Activated T-cell treated with anti-CD3 and anti-CD28 coated beads for 1 hour (primary cell): ENCODE results near the gene XXYLT1.
"Not testable (repeated sequence)": the region's sequence is repeated elsewhere in the genome, so short reads cannot be mapped to it uniquely, and the experiment has no call there.

Experiments
- DNase-seq: peaks from one replicate; pipeline ENCODE4 v3.0.0-alpha.2; 2020; ENCODE audit warnings: low read depth

The XXYLT1 gene

DNA sequence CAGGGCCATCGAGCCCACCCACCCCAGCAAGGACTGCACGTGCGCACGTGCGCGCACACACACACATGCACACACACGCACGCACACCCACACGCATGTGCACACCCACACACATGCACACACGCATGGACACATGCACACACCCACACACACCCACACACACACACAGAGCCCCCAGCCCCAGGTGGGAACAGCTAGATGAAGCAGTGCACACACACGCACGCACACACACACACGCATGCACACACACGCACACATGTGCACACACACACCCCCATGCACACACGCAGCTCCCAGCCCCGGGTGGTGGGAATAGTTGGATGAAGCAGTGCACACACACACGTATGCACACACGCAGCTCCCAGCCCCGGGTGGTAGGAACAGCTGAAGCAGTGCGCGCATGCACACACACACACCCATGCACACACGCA, 158.6 kb downstream of the XXYLT1 start:
- no peak for DNase-seq

DNA sequence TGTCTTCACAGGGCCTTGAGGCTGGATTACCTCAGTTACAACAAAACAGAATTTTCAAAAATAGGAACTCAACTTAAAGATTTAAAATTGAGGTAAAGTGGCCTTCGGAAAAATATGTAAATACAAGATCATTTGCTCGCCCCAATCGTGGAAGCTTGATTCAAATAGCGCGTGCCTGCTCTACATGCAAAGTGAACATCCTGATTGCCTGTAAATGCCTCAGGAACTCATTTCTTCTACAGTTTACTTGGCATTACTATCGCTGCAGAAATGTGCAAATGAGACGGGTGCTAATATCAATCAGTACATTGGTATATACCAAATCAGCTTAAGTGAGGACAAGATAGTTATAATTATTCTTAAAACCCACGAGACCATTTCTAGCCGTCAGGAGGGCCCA, 159.2 kb downstream of the XXYLT1 start:
- DNase-seq, result no peak

DNA sequence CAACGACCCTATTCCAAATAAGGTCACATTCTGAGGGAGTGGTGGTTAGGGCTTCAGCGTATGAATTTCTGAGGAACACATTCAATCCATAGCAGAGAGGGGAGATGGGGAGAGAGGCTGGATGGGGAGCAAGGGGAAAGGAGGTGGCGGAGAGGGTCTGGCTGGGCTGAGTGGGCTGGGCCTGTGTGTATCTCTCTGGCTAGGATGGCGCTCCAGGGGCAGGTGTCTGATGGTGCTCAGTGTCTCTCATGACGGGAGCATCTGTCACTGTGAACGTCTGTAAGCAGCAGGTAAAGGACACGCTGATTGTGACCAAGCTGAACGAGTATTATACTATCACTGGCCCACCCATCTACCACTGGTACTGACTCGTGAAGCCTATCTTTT, 159.6 kb downstream of the XXYLT1 start:
- DNase-seq, result no peak

DNA sequence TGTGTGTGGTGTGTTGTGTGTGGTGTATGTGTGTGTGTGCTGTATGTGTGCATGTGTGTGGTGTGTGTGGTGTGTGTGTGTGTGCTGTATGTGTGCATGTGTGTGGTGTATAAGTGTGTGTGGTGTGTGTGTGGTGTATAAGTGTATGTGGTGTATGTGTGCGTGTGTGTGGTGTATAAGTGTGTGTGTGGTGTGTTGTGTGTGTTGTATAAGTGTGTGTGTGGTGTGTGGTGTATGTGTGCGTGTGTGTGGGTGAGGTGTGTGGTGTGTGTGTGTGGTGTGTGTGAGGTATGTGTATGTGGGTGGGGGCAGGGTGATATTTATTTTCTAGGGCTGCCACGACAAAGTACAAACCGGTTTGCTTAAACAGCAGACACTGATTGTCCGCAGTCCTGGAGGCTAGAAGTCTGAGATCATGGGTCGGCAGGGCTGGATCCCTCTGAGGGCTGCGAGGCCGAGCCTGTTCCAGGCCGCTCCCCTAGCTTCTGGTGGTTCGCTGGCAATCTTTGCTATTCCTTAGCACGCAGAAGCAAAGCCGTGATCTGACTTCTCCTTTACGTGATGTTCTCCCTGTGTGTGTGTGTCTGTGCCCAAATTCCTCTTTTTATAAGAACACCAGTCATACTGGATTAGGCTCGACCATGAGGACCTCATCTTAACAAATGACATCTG, 160.2 kb downstream of the XXYLT1 start:
- DNase-seq, result no peak

DNA sequence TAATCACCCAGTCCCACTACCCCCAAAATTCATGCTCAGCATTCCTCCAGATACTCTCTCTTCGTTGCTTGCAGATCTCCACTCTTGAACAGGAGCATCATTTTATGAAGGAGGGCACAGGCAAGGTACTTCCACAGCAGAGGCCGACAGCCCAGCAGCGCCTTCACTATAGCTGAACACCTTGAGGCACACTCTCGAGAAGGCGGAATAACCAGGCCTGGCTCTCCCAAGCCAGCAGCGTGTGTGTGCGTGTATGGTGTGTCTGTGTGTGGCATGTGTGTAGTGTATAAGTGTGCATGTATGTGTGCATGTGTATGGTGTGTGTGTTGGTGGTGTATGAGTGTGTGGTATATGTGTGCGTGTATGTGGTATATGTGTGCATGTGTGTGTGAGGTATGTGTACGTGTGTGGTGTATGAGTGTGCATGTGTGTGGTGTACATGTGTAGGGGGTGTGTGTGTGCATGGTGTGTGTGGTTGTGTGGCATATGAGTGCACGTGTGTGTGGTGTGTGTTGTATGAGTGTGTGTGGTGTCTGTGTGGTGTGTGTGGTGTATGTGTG, 161.8 kb downstream of the XXYLT1 start:
- DNase-seq, result no peak

DNA sequence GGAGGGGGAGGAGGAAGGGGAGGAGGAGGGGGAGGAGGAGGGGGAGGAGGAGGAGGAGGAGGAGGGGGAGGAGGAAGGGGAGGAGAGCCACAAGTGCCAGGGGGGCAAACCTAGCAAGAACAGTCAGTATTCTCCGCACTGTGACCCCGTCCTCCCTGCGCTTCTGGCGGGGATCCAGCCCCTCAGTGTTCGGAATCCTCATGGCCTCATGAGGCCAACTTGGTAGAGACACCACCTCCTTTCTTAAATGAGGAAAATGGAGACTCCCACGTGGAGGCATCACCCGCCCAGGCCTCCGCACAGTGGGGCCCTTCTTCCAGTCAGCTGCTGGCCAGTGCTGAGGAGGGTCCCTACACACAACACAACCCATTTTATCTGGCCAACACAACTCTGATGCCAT, 163.4 kb downstream of the XXYLT1 start:
- no peak for DNase-seq

DNA sequence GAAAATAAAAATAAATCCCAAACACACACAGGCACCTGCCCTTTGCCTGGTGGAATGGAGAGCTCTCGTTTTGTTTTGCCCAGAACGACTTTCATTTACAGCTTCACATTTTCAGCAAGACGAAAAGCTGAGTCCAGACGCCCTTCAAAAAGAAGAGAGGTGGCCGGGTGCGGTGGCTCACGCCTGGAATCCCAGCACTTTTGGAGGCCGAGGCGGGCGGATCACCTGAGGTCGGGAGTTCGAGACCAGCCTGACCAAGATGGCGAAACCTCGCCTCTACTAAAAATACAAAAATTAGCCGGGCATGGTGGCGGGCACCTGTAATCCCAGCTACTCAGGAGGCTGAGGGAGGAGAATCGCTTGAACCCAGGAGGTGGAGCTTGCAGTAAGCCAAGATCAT, 163.9 kb downstream of the XXYLT1 start:
- DNase-seq, result not testable (repeated sequence)

DNA sequence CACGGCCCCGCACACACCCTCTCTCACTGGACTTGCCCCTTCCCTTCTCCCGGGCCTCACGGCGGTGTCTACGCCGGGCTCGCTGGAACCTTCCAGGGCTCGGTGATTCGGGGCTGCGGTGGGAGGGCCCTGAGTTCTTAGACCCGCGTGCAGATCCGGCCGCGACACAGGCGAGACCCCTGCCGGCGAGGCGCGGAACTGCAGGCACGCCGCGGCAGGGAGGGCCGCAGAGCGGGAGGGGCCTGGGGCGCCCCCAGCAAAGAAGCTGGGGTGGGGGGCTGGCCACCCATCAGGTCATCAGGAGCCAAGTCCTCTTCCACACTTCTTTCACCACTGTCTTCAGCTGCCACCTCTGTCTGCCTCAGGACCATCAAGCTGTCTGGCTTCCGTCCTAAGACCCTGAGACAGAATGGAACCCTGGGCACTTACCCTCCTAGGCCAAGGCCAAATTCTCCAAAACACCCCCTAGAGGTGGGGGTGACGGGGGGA, 164.5 kb downstream of the XXYLT1 start:
- DNase-seq, result peak; percentile 68

DNA sequence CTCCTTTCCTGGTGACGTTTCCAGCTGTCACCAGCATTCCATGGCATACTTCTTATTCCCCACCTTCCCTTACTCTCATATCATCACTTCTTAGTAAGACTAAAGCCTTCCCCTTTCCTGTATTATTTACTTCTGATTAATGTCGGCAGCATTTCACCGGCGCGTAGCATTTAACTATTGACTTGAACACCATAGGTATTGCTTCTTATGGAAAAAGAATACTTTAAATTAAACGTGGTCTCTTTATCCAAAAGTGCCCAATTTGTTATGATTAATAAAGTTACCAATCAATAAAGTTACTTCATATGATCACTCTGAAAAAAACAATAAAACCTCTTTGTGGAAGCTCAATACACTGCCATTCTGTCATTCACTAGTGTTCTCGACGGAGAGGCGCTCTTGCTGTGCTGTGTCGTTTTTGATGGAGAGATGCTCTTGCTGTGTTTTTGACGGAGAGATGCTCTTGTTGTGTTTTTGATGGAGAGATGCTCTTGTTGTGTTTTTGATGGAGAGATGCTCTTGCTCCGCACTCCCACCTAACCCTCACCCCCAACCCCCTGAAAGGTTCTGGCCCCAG, 165.0 kb downstream of the XXYLT1 start:
- no peak for DNase-seq

DNA sequence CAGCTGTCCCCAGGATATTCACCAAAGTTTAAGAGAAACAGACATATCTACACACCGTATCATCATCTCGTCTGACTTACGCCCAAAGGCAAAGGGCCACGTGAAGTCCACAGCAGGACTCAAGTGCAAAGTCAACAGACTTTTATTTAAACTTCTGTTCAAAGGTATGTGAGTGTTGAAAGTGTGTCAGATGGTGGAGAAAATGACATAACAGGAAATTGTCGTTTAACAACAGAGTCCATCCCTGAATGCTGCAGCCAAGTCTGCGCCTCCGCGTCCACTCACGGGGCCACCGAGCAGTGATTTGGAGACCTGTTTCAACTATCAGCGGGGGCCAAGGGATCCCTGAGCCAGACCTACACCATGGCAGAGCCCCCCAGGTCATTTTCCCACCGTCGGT, 165.6 kb downstream of the XXYLT1 start:
- no peak for DNase-seq

DNA sequence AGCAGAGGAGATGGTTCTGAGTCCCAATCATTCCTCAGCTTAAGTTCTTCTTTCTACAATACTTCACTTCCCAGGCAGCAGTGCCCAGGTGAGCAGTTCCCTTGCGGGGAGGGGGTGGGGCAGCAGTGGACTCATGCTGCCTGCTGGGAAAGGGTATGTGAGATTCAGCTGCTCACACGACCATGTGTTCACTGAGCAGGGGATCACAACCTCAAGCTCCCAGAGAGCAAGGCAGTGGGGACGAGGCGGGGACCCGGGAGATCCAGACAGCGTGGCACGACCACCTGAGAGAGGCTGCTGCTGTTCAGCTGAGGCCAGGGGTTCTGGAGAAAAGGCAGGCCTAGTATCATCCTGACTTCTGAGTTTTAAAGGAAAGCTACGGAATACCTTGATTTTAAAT, 166.6 kb downstream of the XXYLT1 start:
- no peak for DNase-seq

DNA sequence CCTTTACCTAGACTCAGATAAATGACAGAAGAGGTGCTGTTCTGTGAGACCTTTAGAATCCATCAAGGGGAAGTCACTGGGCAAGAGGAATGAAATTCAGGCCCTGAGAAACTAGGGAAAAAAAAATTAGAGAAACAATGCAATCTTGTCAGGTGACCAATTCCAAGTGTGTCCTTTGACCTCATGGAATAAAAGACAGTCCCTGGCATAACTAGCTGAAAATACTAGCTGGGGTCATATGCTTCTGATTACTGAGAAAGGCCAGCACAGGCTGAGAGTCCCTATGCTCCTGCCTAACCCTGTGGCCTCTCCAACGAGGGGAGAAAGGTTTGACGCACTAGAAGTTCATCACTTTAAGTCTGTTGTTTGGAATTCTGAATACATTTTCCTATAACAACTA, 167.3 kb downstream of the XXYLT1 start:
- no peak for DNase-seq

DNA sequence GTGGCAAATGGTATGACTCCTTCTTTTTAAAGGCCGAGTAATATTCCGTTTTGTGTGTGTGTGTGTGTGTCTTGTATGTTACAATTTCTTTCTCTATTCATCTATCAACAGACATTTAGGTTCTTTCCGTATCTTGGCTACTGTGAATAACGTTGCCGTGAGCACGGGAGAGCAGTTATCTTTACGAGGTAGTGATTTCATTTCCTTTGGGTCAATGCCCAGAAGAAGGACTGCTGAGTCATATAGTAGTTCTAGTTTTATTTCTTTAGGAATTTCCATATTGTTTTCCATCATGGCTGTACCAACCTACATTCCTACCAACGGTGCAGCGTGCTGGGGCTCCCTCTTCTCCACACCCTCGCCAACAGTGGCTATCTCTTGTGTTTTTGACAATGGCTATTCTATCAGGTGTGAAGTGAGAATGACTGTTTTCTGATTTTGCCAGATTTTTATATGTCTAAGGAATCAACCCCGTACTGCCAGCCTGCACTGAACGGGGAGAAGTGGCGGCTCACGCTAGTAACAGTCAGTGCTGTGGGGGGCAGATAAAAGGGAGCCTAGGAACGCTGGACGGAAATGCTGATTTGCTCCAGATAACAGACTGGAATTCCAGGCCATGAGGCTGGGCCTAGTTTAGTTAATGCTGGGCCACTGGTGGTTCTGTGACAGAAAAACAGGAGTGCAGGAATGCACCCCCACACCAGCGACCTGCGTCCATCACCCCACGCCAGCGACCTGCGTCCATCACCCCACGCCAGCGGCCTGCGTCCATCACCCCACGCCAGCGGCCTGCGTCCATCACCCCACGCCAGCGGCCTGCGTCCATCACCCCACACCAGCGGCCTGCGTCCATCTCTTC, 168.1 kb downstream of the XXYLT1 start:
- no peak for DNase-seq

DNA sequence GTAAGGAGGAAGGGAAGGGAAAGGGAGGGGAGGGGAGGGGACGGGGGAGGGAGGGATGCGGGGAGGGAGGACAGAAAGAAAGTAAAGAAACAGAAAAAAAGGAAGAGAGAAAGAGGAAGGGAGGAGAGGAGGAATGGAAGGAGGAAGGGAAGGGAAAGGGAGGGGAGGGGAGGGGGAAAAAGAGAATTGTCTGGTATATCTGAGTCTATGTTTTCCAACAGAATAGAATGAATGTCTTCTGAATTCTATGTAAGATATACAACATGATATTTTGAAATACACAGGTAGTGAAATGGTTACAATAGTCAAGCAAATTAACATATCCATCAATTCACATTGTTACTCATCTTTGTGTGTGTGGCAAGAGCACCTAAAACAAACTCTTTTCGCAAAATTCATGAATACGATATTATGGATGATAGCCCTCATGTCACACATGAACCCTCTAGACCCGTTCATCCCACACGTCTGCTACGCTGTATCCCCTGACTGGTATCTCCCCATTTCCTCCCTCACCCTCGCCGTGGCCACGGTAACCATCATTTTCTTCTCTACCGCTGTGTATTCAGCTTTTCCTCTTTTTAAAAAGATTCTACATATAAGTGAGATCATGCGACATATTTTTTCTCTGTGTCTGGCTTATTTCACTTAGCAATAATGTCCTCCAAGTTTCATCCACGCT, 168.9 kb downstream of the XXYLT1 start:
- DNase-seq, result no peak

DNA sequence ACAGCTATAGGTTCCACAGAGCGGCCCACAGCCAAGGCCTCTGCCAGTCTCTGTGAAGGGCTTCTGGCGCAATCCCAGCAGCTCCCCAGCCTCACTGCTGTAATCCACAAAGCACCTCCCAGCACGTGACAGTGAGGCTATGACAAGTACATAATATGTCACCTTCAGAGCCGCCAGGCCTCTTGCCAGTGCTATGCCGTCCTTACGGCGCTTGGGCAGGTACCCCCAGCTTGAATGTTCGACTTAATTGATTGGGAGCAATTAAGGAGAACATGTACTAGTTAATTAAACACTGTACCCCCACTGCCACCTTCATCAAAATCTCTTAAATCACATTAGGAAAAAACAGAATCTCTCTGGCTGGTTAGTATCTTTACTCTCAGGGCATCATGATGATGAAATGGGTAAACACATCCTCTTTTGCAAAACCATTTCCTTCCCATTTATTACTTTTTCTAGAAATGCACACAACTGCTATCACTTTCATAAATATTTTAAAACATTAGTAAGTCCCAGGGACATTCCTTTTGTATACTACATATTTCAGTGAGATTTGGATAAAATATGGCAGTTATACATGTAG, 169.9 kb downstream of the XXYLT1 start:
- DNase-seq, result no peak

DNA sequence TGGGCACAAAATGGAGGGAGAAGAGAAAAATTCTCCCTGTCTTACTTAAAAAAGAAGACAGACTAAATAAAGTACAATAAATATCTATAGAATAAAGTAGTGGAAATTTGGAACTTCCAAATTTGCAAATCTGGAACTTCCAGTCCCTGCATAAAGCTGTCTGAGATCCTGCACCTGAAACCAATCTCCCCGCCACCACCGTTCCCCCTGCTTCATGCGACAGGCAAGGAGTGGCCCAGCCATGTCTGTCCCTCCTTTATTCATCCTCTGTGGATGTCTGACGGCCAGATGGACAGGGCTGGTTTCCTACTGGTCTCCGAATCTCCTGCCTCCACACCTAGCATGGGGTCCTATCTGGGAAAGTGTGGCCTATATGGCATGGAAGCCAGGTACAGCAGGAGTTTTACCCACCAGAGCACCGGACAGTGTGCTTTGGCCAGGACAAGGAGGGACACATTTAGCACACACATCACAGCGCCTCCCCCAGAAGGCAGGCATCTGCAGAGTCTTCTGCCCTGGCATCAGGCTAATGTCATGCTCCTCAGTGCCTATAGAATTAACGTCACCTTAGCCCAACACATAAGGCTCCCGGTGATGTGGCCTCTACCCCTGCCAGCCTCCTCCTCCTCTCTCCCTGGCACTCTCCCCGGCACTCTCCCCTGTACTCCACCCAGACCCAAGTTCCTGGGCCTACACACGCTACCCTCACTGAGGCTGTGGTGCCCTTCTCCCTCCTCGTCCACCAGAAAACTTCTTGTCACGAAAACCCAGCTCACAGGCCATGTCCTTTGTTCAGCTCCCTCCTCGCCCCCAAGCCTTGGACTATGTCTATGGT, 170.8 kb downstream of the XXYLT1 start:
- DNase-seq, result no peak

DNA sequence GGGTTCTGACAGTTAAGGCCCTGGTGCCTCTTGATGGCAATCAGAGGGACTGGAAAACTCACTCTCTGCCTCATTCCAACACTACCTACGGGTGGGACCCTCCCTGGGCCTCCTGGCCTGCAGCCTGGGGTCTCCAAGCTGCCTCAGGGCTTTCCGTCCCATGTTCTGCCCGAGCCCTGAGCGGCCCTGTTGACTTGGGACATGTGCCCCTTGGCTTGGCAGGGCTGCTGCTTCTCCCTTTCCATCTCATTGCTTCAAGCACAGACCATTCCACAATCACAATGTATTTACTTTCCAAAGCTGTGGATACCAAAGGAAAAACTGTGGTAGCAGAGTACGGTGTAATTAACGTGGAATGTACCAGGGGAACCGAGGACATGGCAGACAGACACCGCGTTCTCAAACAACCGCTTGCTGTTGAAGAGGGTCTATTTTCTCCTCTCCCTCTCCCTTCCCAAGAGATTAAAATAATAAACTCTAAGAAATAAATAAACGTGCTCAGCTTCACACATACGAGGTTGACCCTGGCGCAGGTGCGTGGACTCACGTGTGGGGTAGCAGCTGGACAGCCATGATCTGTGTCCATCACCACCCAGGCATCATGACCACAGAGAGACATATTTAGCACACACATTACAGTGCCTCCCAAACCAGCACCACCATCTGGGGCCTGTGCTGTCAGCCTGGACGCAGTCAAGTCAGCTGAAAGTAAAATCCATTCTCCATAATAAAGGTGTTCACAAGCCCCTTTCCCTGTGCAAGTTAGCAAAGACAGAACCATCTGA, 172.0 kb downstream of the XXYLT1 start:
- no peak for DNase-seq

DNA sequence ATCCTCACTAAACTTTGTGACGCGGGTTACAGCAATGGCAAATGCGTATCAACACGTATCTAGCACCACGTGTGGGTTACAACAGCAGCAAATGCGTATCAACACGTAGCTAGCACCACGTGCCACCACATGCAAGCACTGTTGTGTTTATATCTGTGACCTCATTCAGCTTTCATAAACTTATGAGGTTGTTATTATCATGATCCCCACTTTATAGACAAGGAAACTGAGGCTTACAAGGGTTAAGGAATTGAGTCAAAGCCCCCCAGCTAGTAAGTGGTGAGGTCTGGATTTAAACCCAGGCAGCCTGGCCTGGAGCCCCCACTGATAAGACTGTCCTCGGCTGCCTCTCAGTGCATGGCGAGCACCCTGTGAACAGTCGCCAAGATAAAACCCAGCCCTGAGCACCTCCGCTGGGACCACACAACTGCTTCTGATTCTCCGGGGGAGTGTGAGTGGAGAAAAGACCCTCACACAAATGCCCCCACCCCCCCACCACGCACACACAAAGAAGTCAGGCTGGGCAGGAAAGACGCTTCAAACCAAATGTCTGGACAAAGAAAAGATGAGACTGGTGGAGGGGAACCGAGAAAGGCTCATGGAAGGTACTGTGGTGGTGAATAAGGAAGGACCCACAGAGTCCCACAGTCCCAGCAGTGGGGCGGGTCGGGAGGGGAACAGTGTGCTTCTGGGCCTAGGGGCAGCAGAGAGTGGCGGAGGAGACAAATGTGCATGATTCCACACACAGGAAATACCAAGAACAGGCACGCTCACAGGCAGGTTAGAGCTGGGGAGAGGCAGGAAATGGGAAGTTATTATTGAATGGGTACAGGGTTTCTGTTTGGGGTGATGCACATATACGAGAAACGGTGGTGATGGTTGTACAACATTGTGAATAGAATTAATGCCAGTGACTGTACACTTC, 173.4 kb downstream of the XXYLT1 start:
- no peak for DNase-seq
